Measurements from ENCODE around the gene TNS3. TPM values are rescaled to one million over a fixed set of nuclear protein-coding genes. Genes with fewer than 3 reads are reported as not detected.

Gene TNS3
- total RNA-seq, 1 donor: 9.2 TPM

DNA sequence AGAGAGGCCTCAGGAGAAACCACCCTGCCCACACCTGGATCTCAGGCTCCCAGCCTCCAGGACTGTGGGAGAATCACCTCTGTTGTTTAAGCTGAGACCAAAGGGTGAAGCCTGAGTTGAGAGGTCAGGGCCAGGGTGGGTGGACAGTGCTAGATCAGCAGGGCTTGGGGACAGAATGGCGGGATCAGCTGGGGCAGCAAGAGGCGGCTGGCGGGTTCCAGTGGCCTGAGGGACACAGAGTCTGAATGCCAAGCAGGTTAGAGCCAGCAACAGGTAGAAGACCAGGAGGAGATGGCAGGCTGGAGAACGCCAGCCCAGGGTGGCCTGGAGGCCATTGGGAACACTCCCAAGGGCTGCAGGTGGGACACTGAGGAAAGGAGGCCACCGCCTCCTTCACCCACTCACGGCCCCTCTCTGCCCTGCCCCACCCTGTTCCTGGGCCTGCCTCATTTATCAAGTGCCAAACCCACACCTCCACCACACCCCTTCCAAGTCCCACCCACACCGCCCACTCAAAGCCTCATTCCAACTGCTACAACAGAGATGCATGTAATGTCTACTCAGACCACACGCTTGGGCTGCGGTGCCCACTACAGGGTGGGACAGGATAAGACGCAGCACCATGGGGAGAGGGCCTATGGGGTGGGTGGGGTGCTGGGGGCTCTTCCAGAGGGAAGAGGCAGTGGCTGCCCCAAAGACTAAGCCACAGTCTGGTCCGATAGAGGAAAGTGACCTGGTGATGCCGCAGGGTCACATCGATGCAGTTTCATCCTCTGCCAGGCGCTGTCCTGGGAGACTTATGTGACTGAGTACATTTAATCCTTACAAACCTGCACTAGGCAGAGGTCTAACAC lies 173.9 kb downstream of the TNS3 start:
- Histone ChIP-seq H3K27me3 (ENCODE audit: insufficient read depth, low read length) (no peaks in the 10 kb centered on the region), H3K4me3 (ENCODE audit: low read length) (no peak overlapping the region), H3K4me1 (ENCODE audit: insufficient read depth, low read length) (no peaks in the 10 kb centered on the region), H3K9me3 (ENCODE audit: low read depth, low read length) (no peaks in the 10 kb centered on the region)

DNA sequence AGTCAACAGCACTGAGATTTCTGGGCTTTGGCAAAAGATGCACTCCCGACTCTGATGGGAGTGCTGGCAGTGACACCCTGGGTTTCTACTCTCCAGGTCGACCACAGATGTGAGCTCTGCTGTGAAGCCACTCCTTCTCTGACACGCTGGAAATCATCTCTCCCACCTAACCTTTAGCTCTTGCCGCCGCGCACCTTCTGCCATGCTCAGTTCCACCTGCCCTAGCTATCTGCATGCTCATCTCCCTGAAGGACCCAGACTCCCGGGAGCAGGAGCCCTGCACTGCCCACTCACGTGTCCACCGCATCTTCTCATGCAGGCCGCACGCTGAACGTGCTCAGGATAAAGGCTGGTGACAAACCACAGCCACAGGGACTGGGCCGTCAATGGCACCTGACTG lies 174.8 kb downstream of the TNS3 start:
- H3K4me3 ChIP-seq (ENCODE audit: low read length): no peak overlapping the region
- no peaks in the 10 kb centered on the region for H3K4me1 ChIP-seq (ENCODE audit: insufficient read depth, low read length)
- H3K9me3 ChIP-seq (ENCODE audit: low read depth, low read length): no peaks in the 10 kb centered on the region
- no peaks in the 10 kb centered on the region for H3K27me3 ChIP-seq (ENCODE audit: insufficient read depth, low read length)

DNA sequence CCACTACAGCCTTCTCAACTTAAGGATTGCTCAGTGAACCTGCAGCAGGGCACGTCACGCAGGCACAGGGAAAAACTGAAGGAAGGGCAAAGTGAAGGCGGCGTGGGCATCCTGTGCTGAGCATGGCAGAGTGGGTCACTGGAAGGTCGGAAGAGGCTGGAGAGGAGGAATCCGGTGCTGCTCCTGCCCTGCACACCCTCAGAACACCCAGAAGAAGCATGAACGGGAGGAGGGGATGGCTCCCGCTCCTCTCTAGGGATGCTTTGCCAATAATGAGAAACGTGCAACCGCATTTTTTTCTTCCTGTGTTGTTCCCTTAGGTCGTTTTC lies 175.1 kb downstream of the TNS3 start:
- H3K4me1 ChIP-seq (ENCODE audit: insufficient read depth, low read length): no peaks in the 10 kb centered on the region

DNA sequence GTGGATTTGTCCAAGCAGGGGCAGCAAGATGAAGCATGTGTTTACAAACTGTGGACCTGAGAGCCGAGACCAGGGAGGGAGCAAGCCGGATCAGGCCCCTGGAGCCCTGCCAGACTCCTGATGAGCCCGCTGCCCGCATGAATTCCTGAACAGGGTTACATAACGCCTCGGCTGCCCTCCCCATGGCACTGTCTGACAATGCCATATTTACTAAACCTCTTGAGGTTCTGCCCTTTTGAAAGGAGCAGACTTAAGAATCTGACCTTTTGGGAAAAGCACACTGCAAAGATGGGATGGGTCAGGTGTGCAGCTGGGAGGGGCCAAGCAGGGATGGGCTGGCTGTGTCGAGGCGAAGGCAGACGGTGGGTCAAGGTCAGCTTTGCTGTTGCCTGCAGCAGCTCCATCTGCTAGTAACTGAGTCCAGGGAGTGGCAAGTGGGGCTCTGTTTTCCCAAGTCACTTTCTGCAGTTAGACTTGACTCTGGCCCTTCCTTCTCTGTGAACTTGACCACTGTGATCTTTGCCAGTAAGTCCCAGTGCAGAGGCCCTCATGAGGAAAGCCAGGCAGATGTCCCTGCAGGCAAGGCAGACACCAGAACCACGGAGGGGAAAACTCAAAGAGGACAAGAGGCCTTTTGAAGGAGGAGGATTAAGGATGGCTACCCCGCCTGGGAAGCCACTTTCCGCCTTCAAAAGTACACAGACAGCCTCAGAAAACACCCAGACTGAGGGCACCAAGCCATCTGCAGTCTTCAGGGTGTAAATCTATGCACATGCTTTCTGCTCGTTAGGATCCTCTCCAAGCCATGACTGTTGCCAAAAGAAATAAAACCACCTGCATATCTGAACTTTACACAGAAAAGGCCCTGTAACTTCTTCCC lies 175.8 kb downstream of the TNS3 start:
- H3K4me1 ChIP-seq (ENCODE audit: insufficient read depth, low read length): no peaks in the 10 kb centered on the region
- no peaks in the 10 kb centered on the region for H3K27me3 ChIP-seq (ENCODE audit: insufficient read depth, low read length)
- H3K9me3 ChIP-seq (ENCODE audit: low read depth, low read length): no peaks in the 10 kb centered on the region
- no peak overlapping the region for H3K4me3 ChIP-seq (ENCODE audit: low read length)

More for the DNA sequence above, 175.1 kb downstream of the TNS3 start:
- Histone ChIP-seq H3K9me3 (ENCODE audit: low read depth, low read length) (no peaks in the 10 kb centered on the region), H3K27me3 (ENCODE audit: insufficient read depth, low read length) (no peaks in the 10 kb centered on the region), H3K4me3 (ENCODE audit: low read length) (no peak overlapping the region)

DNA sequence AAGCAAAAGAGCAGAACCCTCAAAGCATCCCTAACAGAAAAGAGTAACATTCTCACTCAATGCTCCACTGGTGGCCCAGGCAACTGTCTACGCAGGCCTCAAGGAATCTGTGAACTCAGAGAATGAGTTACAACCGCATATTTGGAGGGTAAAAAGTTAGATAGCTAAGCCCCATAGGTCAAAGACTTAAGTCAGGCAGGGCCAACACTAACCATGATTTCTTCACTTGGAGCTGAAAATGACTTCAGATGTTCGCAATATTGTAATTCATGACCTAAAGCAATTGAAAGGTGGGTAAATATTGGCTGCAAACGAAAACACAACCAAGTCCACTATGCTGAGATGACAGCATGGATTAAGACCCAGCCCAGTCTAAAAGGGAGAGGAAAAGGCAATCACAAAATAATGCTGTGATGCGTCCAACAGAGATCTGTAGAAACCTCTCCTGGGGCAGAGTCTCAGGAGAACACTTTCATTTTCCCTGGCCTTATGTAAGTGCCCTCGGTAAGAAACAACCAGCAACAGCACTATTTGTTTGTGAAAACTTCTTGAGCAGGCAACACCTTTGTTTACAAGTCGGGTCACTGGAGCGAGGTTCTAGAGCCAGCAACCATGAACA lies 176.5 kb downstream of the TNS3 start:
- H3K4me1 ChIP-seq (ENCODE audit: insufficient read depth, low read length): no peaks in the 10 kb centered on the region
- H3K9me3 ChIP-seq (ENCODE audit: low read depth, low read length): no peaks in the 10 kb centered on the region
- H3K27me3 ChIP-seq (ENCODE audit: insufficient read depth, low read length): no peaks in the 10 kb centered on the region
- H3K4me3 ChIP-seq (ENCODE audit: low read length): no peak overlapping the region

DNA sequence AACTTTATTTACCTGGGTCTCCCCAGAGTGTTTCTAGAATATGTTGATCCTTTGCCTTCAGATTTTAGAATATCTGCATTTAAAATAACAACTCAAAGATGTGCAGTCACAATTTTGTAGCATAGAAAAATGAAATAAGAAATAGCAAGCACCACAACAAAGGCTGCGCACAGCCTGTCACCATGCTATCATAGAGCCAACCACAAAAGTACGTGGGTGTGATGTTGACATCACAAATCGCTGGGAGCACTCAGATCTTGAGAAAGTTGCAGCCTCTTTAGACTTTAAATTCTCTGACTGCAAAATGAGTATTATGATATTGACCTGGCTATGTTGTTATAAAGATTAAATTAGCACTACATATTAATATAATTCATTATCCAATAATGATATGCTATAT lies 177.9 kb downstream of the TNS3 start:
- Histone ChIP-seq H3K4me3 (ENCODE audit: low read length) (no peak overlapping the region), H3K4me1 (ENCODE audit: insufficient read depth, low read length) (no peaks in the 10 kb centered on the region), H3K9me3 (ENCODE audit: low read depth, low read length) (no peaks in the 10 kb centered on the region), H3K27me3 (ENCODE audit: insufficient read depth, low read length) (no peaks in the 10 kb centered on the region)

DNA sequence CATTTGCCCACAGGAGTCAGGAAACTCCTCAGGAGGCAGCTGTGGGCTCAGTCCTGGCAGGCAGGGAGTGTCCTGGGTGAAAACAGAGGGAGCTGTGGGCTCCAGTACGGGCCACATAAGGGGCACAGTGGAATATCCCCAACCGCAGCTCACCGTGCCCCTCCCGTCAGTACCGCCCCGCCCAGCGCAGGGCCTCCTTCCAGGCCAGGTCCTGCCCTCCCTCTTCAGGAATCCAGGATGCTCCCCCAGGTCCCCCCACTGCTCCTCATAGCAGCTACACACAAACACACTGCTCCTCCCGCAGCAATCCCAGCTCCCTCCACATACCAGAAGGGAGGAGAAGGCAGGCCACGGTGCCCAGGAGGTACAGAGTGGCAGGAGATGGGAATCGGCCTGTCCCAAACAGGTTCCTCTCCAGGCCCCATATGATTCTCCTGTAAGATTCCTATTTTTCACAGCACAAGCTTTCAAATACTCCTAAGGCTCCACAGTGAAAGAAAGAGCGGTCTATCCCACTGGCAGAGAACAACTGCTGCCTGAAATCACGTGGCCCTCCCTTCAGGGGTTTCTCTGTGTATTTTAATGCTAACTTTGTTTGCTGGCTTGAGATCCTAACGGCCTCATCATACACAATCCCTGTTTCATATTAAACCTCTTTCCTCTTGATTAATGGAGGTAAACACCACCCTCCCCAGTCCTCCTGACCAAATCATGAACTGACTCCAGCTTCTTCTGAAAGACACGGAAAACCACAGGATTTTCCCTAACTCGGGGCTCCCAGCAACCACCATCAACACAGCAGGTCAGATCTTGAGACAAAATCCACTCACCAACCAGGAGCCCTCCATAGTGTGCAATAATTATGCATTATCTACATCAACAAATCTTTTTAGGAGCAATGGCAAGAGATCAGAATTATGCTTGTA lies 178.7 kb downstream of the TNS3 start:
- no peaks in the 10 kb centered on the region for H3K27me3 ChIP-seq (ENCODE audit: insufficient read depth, low read length)
- no peak overlapping the region for H3K4me3 ChIP-seq (ENCODE audit: low read length)
- no peaks in the 10 kb centered on the region for H3K9me3 ChIP-seq (ENCODE audit: low read depth, low read length)

DNA sequence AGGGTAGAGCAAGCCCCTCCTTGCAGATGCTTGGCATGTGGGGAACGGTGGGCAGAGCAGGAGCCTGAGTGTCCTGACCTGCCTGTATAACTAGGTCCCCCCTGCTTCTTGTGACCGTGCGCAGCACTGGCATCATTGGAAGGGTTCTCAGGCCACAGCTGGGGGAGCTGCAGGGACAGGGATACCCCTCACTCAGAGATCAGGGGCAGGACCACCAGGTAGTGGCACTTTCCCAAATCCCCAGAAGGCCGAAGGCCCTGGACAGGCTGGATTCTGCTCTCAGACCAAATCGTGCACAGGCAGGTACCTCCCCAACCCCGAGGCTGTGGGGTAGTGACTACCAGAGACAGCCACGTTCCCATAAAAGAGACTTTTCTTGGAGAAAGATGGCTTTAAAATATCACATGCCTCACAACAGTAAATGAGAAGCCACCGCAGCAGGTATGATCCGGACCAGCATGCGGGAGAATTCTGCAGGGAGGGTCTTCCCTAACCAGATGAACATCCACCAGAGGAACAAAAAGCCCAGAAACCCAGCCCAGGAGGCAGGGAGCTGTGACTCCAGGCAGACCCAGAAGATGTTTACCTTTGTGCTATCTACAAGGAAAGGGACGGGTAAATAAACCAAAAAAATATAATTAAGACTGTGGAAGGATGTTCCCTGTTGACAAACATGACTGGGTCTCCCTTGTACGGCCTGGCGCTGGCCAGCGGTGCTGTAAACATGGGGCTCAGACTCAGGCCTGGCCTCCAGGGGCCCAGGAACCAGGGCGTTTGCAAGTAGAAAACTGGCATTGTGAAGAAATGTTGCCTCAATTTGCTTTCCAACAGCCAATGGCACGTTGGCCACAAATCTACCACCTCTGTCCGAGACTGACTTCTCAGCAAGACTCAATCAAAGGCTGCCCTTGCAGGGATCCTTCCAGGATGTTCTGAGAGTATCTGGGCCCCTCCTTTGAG lies 180.0 kb downstream of the TNS3 start:
- Histone ChIP-seq H3K27me3 (ENCODE audit: insufficient read depth, low read length) (no peaks in the 10 kb centered on the region), H3K4me3 (ENCODE audit: low read length) (no peak overlapping the region), H3K9me3 (ENCODE audit: low read depth, low read length) (no peaks in the 10 kb centered on the region), H3K4me1 (ENCODE audit: insufficient read depth, low read length) (no peaks in the 10 kb centered on the region)

More for the DNA sequence above, 178.7 kb downstream of the TNS3 start:
- no peaks in the 10 kb centered on the region for H3K4me1 ChIP-seq (ENCODE audit: insufficient read depth, low read length)

DNA sequence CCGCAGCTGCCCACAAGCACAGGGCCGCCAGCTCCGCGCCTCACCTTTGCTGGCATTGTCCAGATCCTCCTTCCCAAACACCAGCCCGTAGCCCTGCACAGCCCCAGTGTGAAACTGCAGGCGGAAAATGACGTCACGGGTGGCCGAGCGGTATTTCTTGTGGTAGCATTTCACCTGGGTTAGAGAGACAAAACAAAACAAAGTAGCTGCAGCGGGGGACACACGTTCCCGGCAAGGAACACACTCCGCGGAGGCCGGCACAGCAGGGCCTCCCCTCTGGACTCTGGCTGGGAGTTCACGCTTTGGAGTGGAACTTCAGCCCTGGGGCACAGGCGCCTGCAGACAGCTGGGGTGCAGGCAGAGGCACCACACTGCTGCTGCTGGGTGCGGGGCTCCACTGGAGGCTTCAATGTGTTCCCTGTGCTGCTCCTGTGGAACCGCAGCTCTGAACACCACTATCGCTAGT lies 181.1 kb downstream of the TNS3 start:
- Histone ChIP-seq H3K4me1 (ENCODE audit: insufficient read depth, low read length) (no peaks in the 10 kb centered on the region), H3K9me3 (ENCODE audit: low read depth, low read length) (no peaks in the 10 kb centered on the region), H3K4me3 (ENCODE audit: low read length) (no peak overlapping the region), H3K27me3 (ENCODE audit: insufficient read depth, low read length) (no peaks in the 10 kb centered on the region)

DNA sequence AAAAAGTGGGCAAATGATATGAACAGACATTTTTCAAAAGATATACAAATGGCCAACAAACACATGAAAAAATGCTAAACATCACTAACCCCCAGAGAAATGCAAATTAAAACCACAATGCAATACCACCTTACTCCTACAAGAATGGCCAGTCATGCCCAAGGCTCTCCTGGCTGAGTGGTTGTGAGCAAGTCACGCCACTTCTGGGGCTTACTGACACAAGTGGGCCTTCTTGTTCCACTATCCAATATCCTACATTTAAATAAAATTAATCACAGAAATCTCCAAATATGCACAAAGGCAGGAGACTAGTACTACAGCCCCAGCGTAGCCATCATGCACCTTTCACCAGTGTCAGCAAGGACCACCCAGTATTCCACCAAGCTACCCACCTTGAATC lies 181.9 kb downstream of the TNS3 start:
- H3K27me3 ChIP-seq (ENCODE audit: insufficient read depth, low read length): no peaks in the 10 kb centered on the region
- no peak overlapping the region for H3K4me3 ChIP-seq (ENCODE audit: low read length)
- no peaks in the 10 kb centered on the region for H3K4me1 ChIP-seq (ENCODE audit: insufficient read depth, low read length)
- H3K9me3 ChIP-seq (ENCODE audit: low read depth, low read length): no peaks in the 10 kb centered on the region

DNA sequence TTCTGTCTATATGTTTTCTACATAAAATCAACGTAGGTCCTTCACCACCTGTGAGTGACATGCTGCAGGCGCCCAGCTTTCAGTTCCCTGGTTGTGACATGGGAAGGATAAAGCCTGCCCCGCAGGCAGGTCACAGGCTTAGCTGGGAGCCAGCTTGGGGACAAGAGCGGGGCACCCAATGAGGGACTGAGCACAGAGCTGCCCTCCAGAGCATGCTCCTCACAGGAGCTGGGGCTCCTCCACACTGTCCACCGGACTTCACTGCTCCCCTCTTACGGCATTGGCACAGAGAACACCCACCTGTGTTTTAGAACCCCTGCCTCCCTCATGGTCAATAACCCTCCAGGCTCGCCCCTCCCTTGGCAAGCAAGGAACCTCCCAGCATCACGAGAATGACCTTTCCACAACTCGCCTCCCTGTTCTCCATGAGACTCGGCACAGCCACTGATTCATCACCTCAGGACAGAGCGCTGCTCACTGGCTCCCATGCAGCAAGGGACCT lies 187.1 kb downstream of the TNS3 start:
- no peaks in the 10 kb centered on the region for H3K27me3 ChIP-seq (ENCODE audit: insufficient read depth, low read length)
- no peaks in the 10 kb centered on the region for H3K4me1 ChIP-seq (ENCODE audit: insufficient read depth, low read length)
- H3K4me3 ChIP-seq (ENCODE audit: low read length): no peak overlapping the region
- H3K9me3 ChIP-seq (ENCODE audit: low read depth, low read length): no peaks in the 10 kb centered on the region

DNA sequence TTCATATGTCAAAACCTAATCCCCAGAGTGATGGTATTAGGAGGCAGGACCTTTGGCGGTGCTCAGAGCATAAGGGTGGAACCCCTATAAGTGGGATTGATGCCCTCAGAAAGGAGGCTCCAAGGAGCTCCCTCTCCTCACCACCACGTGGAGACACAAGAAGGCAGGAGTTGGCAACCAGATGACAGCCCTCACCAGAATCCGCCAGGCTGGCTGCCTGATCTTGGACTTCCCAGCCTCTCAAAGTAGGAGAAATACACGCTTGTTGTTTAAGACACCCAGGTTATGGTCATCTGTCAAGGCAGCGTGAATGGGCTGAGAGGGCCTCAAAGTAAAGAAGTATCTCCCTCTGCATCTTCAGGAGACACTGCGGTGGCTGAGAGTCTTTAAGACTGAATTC lies 187.7 kb downstream of the TNS3 start:
- Histone ChIP-seq H3K9me3 (ENCODE audit: low read depth, low read length) (no peaks in the 10 kb centered on the region), H3K27me3 (ENCODE audit: insufficient read depth, low read length) (no peaks in the 10 kb centered on the region), H3K4me3 (ENCODE audit: low read length) (no peak overlapping the region), H3K4me1 (ENCODE audit: insufficient read depth, low read length) (no peaks in the 10 kb centered on the region)

DNA sequence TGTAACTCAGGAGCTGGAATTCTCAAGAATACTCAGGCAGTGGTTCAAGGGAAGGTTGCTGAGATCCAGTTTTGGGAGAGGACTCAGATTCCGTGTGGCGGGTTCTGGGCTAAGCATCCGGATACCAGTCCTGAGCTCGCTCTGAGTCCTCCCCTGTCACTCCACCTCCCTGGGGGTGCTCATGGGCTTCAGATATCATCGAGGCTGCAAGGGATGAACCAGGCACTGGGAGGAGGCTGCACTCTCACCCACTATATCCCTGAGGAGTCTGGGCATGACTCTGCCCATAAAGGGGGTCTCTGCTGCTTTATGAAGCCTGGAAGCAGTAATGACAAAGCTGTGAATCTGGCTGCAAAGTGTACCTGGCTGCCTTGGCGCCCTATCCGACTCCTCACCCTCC lies 188.5 kb downstream of the TNS3 start:
- Histone ChIP-seq H3K4me3 (ENCODE audit: low read length) (no peak overlapping the region), H3K27me3 (ENCODE audit: insufficient read depth, low read length) (no peaks in the 10 kb centered on the region), H3K9me3 (ENCODE audit: low read depth, low read length) (no peaks in the 10 kb centered on the region), H3K4me1 (ENCODE audit: insufficient read depth, low read length) (no peaks in the 10 kb centered on the region)
